Breast epithelium (tissue), 4 donors: ENCODE measurements around the gene ST6GALNAC2. TPM values are rescaled to one million over a fixed set of nuclear protein-coding genes. Genes with fewer than 3 reads are reported as not detected.

Experiments used
- DNase-seq, 2 donors: peaks; one replicate each; pipeline ENCODE4 v3.0.0-alpha.2; 2019; ENCODE audit warnings: low spot score in 2 of 2
- H3K27ac ChIP-seq, 2 donors: fragments of 200-600 bp; sonication (generic) in 1 of 2; one replicate each; pipeline ENCODE4 v1.5.1; 2016 to 2019; ENCODE audit warnings: mild to moderate bottlenecking in 1 of 2
- H3K27me3 ChIP-seq, 2 donors: fragments of 200-600 bp; sonication (generic) in 1 of 2; one replicate each; pipeline versions ENCODE4 v1.5.1 to v1.6.0; 2017 to 2019; ENCODE audit warnings: control low read depth in 1 of 2, mild to moderate bottlenecking in 1 of 2
- H3K36me3 ChIP-seq: fragments of 200-600 bp; one replicate; pipeline ENCODE4 v1.5.1; 2019
- H3K4me1 ChIP-seq, 2 donors: fragments of 200-600 bp; sonication (generic); one replicate each; pipeline ENCODE4 v1.5.1; 2016 to 2019; ENCODE audit warnings: control low read depth in 1 of 2
- H3K4me3 ChIP-seq, 3 donors: fragments of 200-600 bp; sonication (generic); 1 replicate in 2 of 3; 2 replicates in 1 of 3; pipeline ENCODE4 v1.5.1; 2016 to 2019; ENCODE audit warnings: mild to moderate bottlenecking in 3 of 3, moderate library complexity in 2 of 3
- H3K9me3 ChIP-seq, 2 donors: fragments of 200-600 bp; sonication (generic) in 1 of 2; one replicate each; pipeline ENCODE4 v1.5.1; 2016 to 2019; ENCODE audit warnings: control low read depth in 1 of 2
- CTCF ChIP-seq, 3 donors: fragments of 450-650 bp; IDR thresholded peaks; one replicate each; pipeline ENCODE4 v1.5.1; 2016 to 2017; ENCODE audit warnings: antibody characterized with exemption in 3 of 3, mild to moderate bottlenecking in 3 of 3, moderate library complexity in 3 of 3
- POLR2A ChIP-seq: fragments of 450-650 bp; IDR thresholded peaks from one replicate; pipeline ENCODE4 v1.6.1; 2016; ENCODE audit warnings: antibody characterized with exemption, mild to moderate bottlenecking, moderate library complexity
- POLR2AphosphoS5 ChIP-seq, 3 donors: sonication (generic); formaldehyde crosslinking; IDR thresholded peaks; one replicate each; pipeline ENCODE4 v1.6.1; 2017; ENCODE audit warnings: antibody characterized with exemption in 3 of 3
- intact Hi-C: fragments of 100-400 bp; cut with DNase I; formaldehyde crosslinking; loops from one replicate; pipeline ENCODE4 v1.15.1; 2023; ENCODE audit warnings: low total_unique reads
- total RNA-seq, 3 donors: library from RNA; depleted of rRNA; stranded (reverse); fragments of >200 nt; gene quantifications; one replicate each; pipeline ENCODE4 v1.1.0, GENCODE V29; 2016

ST6GALNAC2 gene
- total RNA-seq, 3 donors from 2014 or later = 10.5 to 39.8 (median 12.0) TPM

DNA sequence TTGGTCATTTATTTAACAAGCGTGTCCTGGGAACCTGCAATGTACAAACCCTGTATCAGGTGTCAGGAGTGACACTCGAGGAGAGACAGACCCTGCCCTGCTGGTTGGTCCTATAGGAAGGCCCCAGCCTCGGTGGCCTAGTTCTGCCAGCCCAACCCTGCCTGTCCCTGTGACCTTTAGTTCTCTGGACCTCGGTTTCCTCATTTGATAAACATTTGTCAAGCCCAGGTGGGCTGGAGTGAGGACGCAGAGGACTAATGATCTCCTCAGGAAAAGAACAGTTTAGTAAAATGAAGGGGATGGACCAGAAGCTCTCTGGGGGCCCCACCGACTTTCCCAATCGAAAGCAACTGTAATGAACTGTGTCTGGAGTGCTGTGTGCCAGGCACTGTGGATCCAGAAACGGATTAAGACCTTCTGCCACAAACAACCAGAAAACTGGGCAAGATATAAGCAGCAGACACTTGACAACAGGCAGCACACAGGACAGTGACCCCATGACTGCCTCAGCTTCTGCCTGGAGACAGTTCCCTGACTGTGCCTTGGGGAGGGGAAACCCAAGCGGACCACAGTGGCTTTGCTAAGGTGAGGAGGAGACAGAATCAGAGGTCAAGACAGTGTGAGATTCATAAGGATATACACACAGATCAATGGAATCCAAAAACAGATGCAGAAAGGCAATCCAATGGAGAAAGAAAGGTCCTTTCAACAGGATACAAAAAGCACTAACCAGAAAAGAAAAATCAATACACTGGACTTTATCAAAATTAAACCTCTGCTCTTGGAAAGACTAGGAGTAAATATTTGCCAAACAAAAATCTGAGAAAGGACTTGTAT is 37.1 kb downstream of the ST6GALNAC2 start:
- H3K27ac ChIP-seq = no peak overlapping the region
- H3K9me3 ChIP-seq = no peaks in the 10 kb centered on the region
- no peak for TF ChIP-seq POLR2A
- TF ChIP-seq CTCF (IDR thresholded peaks at IDR 0.05) = no peak
- no peak for TF ChIP-seq POLR2AphosphoS5 (IDR thresholded peaks at IDR 0.05)
- H3K4me1 ChIP-seq = peaks cover 6 to 11% of the 10 kb centered on the region in 2 donors
- H3K27me3 ChIP-seq = no peaks in the 10 kb centered on the region
- DNase-seq = no peak
- no peak overlapping the region for H3K4me3 ChIP-seq
- intact Hi-C loops = no loop called here
- H3K36me3 ChIP-seq = no peaks in the 10 kb centered on the region

- intact Hi-C loops = no loop called here
- no peaks in the 10 kb centered on the region for H3K9me3 ChIP-seq
- H3K4me3 ChIP-seq = no peak overlapping the region
- H3K4me1 ChIP-seq = peaks cover 6 to 11% of the 10 kb centered on the region in 2 donors
- H3K27me3 ChIP-seq = no peaks in the 10 kb centered on the region
- TF ChIP-seq POLR2A (no peak), CTCF (IDR thresholded peaks at IDR 0.05) (no peak), POLR2AphosphoS5 (IDR thresholded peaks at IDR 0.05) (no peak)
- no peak for DNase-seq
- no peak overlapping the region for H3K27ac ChIP-seq
- no peaks in the 10 kb centered on the region for H3K36me3 ChIP-seq
Measured at GRCh38 chr17:76547642-76548202, 37.9 kb downstream of the ST6GALNAC2 start.

GRCh38 chr17:76547183-76547641 is 38.4 kb downstream of the ST6GALNAC2 start:
- intact Hi-C loops = no loop called here
- Histone ChIP-seq H3K4me3 (no peak overlapping the region), H3K9me3 (no peaks in the 10 kb centered on the region), H3K27me3 (no peaks in the 10 kb centered on the region), H3K4me1 (peaks cover 6 to 11% of the 10 kb centered on the region in 2 donors), H3K27ac (no peak overlapping the region), H3K36me3 (no peaks in the 10 kb centered on the region)
- no peak for DNase-seq
- peak; percentile 52 to 68 (median 57) for TF ChIP-seq CTCF (IDR thresholded peaks at IDR 0.05)
- TF ChIP-seq POLR2A = no peak
- no peak for TF ChIP-seq POLR2AphosphoS5 (IDR thresholded peaks at IDR 0.05)

- TF ChIP-seq POLR2A (no peak), POLR2AphosphoS5 (IDR thresholded peaks at IDR 0.05) (no peak), CTCF (IDR thresholded peaks at IDR 0.05) (no peak)
- intact Hi-C loops = no loop called here
- peaks cover 6 to 10% of the 10 kb centered on the region in 2 donors for H3K4me1 ChIP-seq
- H3K9me3 ChIP-seq = no peaks in the 10 kb centered on the region
- DNase-seq = no peak
- H3K27ac ChIP-seq = no peak overlapping the region
- no peaks in the 10 kb centered on the region for H3K27me3 ChIP-seq
- H3K36me3 ChIP-seq = no peaks in the 10 kb centered on the region
- H3K4me3 ChIP-seq = no peak overlapping the region
Measured at GRCh38 chr17:76546556-76547182, 39.0 kb downstream of the ST6GALNAC2 start.
